ENCODE data around the gene ABHD16A. TPM values are rescaled to one million over a fixed set of nuclear protein-coding genes. Genes with fewer than 3 reads are reported as not detected.

ABHD16A gene
- total and polyA plus RNA-seq, 2 of the 13 experiments (the other 11 are each of a cell fraction or from before 2014, with no cell fraction given): 43.5 to 45.4 TPM

- peak; percentile 54; the same call in 1 of the 2 replicates for TF ChIP-seq HNF1B (CRISPR knock-in tag; IDR thresholded peaks at IDR 0.05)
- no peak for TF ChIP-seq ZNF3 (CRISPR knock-in tag; IDR thresholded peaks at IDR 0.05)
- TF ChIP-seq MED13 (CRISPR knock-in tag; IDR thresholded peaks at IDR 0.05): no peak
- TF ChIP-seq POLR2AphosphoS2 (IDR thresholded peaks at IDR 0.05; ENCODE audit: low read depth, low read length): no peak
- TF ChIP-seq BCL6 (CRISPR knock-in tag; IDR thresholded peaks at IDR 0.05): 0 out of 2 replicates have a peak, but pooled peaks have one; percentile 13
- TF ChIP-seq, protein P1, sequence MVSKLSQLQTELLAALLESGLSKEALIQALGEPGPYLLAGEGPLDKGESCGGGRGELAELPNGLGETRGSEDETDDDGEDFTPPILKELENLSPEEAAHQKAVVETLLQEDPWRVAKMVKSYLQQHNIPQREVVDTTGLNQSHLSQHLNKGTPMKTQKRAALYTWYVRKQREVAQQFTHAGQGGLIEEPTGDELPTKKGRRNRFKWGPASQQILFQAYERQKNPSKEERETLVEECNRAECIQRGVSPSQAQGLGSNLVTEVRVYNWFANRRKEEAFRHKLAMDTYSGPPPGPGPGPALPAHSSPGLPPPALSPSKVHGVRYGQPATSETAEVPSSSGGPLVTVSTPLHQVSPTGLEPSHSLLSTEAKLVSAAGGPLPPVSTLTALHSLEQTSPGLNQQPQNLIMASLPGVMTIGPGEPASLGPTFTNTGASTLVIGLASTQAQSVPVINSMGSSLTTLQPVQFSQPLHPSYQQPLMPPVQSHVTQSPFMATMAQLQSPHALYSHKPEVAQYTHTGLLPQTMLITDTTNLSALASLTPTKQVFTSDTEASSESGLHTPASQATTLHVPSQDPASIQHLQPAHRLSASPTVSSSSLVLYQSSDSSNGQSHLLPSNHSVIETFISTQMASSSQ (IDR thresholded peaks at IDR 0.05; ENCODE audit: low read depth): no peak
- TF ChIP-seq, protein P1 (CRISPR knock-in tag; IDR thresholded peaks at IDR 0.05; ENCODE audit: borderline replicate concordance): no peak
- TF ChIP-seq ZNF564 (CRISPR knock-in tag; IDR thresholded peaks at IDR 0.05): no peak
- no peak for TF ChIP-seq ZNF451 (CRISPR knock-in tag; IDR thresholded peaks at IDR 0.05)
- no peak for TF ChIP-seq MTF2 (CRISPR knock-in tag; IDR thresholded peaks at IDR 0.05; ENCODE audit: borderline replicate concordance)
- TF ChIP-seq ATF4 (CRISPR knock-in tag; IDR thresholded peaks at IDR 0.05): no peak; a peak in 1 of 4 replicates
- TF ChIP-seq GPN1 (CRISPR knock-in tag; IDR thresholded peaks at IDR 0.05; ENCODE audit: borderline replicate concordance): no peak
- TF ChIP-seq SNAI1 (CRISPR knock-in tag; IDR thresholded peaks at IDR 0.05; ENCODE audit: borderline replicate concordance): no peak
- no peak for TF ChIP-seq TFDP1 (CRISPR knock-in tag; IDR thresholded peaks at IDR 0.05; ENCODE audit: borderline replicate concordance)
- TF ChIP-seq ZFP1 (CRISPR knock-in tag; IDR thresholded peaks at IDR 0.05): no peak
- TF ChIP-seq, protein P2, sequence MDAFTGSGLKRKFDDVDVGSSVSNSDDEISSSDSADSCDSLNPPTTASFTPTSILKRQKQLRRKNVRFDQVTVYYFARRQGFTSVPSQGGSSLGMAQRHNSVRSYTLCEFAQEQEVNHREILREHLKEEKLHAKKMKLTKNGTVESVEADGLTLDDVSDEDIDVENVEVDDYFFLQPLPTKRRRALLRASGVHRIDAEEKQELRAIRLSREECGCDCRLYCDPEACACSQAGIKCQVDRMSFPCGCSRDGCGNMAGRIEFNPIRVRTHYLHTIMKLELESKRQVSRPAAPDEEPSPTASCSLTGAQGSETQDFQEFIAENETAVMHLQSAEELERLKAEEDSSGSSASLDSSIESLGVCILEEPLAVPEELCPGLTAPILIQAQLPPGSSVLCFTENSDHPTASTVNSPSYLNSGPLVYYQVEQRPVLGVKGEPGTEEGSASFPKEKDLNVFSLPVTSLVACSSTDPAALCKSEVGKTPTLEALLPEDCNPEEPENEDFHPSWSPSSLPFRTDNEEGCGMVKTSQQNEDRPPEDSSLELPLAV (CRISPR knock-in tag; conservative IDR thresholded peaks at IDR 0.05; ENCODE audit: low read depth): no peak
- no peak for TF ChIP-seq KLF15 (CRISPR knock-in tag; IDR thresholded peaks at IDR 0.05; ENCODE audit: borderline replicate concordance)
- no peak for TF ChIP-seq KAT2B (IDR thresholded peaks at IDR 0.05; ENCODE audit: borderline replicate concordance, low read depth, low read length)
- no peak for TF ChIP-seq RBM22 (optimal IDR thresholded peaks at IDR 0.05; ENCODE audit: low read length)
- no peak; the same call in 1 of the 2 replicates for TF ChIP-seq DMAP1 (CRISPR knock-in tag; IDR thresholded peaks at IDR 0.05)
- no peak for TF ChIP-seq ZNF121 (CRISPR knock-in tag; IDR thresholded peaks at IDR 0.05)
- peak; percentile 24; the same call in 1 of the 2 replicates for TF ChIP-seq KDM2A (CRISPR knock-in tag; IDR thresholded peaks at IDR 0.05; ENCODE audit: borderline replicate concordance, low read depth)
These were observed 31.8 kb upstream of the ABHD16A start (continued) for GRCh38 chr6:31734821-31735406.
